ENCODE measurements around the gene RASA1.
"Not testable (repeated sequence)": the region's sequence is repeated elsewhere in the genome, so short reads cannot be mapped to it uniquely, and the experiment has no call there.

The RASA1 gene

GRCh38 chr5:87277279-87277835 lies 9.7 kb downstream of the RASA1 start:
- Histone ChIP-seq H3K36me3 (ENCODE audit: insufficient read depth, low read length) (peaks cover 6% of the 10 kb centered on the region), H3K9me3 (ENCODE audit: low read length) (no peaks in the 10 kb centered on the region), H4K20me1 (ENCODE audit: insufficient read depth, low read length) (no peaks in the 10 kb centered on the region), H3K4me1 (ENCODE audit: insufficient read depth, low read length, severe bottlenecking) (no peaks in the 10 kb centered on the region), H3K79me2 (ENCODE audit: insufficient read depth, low read length) (peaks cover 55% of the 10 kb centered on the region), H3K4me2 (ENCODE audit: low read length) (no peak overlapping the region), H2AFZ (ENCODE audit: low read length) (no peak overlapping the region), H3K9ac (ENCODE audit: low read length) (no peak overlapping the region), H3K27me3 (ENCODE audit: insufficient read depth, low read length) (no peaks in the 10 kb centered on the region), H3K4me3 (ENCODE audit: low read depth, low read length, poor library complexity, severe bottlenecking) (no peak overlapping the region), H3F3A (ENCODE audit: insufficient read depth, low read length) (no peaks in the 10 kb centered on the region), H3K27ac (ENCODE audit: low read depth, low read length, poor library complexity, severe bottlenecking) (no peak overlapping the region), H3K9me2 (ENCODE audit: low read depth, low read length) (no peaks in the 10 kb centered on the region)
- no peak for TF ChIP-seq EZH2 (IDR thresholded peaks at IDR 0.05; ENCODE audit: borderline replicate concordance, low read length)
- TF ChIP-seq, protein P1, sequence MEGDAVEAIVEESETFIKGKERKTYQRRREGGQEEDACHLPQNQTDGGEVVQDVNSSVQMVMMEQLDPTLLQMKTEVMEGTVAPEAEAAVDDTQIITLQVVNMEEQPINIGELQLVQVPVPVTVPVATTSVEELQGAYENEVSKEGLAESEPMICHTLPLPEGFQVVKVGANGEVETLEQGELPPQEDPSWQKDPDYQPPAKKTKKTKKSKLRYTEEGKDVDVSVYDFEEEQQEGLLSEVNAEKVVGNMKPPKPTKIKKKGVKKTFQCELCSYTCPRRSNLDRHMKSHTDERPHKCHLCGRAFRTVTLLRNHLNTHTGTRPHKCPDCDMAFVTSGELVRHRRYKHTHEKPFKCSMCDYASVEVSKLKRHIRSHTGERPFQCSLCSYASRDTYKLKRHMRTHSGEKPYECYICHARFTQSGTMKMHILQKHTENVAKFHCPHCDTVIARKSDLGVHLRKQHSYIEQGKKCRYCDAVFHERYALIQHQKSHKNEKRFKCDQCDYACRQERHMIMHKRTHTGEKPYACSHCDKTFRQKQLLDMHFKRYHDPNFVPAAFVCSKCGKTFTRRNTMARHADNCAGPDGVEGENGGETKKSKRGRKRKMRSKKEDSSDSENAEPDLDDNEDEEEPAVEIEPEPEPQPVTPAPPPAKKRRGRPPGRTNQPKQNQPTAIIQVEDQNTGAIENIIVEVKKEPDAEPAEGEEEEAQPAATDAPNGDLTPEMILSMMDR (IDR thresholded peaks at IDR 0.05; ENCODE audit: low read length): no peak

- Histone ChIP-seq H4K20me1 (ENCODE audit: insufficient read depth, low read length) (no peaks in the 10 kb centered on the region), H3F3A (ENCODE audit: insufficient read depth, low read length) (no peaks in the 10 kb centered on the region), H3K79me2 (ENCODE audit: insufficient read depth, low read length) (peaks cover 56% of the 10 kb centered on the region), H3K9ac (ENCODE audit: low read length) (no peak overlapping the region), H3K4me3 (ENCODE audit: low read depth, low read length, poor library complexity, severe bottlenecking) (no peak overlapping the region), H3K27ac (ENCODE audit: low read depth, low read length, poor library complexity, severe bottlenecking) (no peak overlapping the region), H3K27me3 (ENCODE audit: insufficient read depth, low read length) (no peaks in the 10 kb centered on the region), H3K4me1 (ENCODE audit: insufficient read depth, low read length, severe bottlenecking) (no peaks in the 10 kb centered on the region), H3K4me2 (ENCODE audit: low read length) (no peak overlapping the region), H3K9me2 (ENCODE audit: low read depth, low read length) (no peaks in the 10 kb centered on the region), H3K36me3 (ENCODE audit: insufficient read depth, low read length) (peaks cover 6% of the 10 kb centered on the region), H2AFZ (ENCODE audit: low read length) (no peak overlapping the region), H3K9me3 (ENCODE audit: low read length) (no peaks in the 10 kb centered on the region)
- TF ChIP-seq, protein P1 (IDR thresholded peaks at IDR 0.05; ENCODE audit: low read length): no peak
- no peak for TF ChIP-seq EZH2 (IDR thresholded peaks at IDR 0.05; ENCODE audit: borderline replicate concordance, low read length)
These were observed 11.0 kb downstream of the RASA1 start for GRCh38 chr5:87278590-87279100.

GRCh38 chr5:87282269-87282668 lies 14.6 kb downstream of the RASA1 start:
- Histone ChIP-seq H3K9ac (ENCODE audit: low read length) (no peak overlapping the region), H3K9me3 (ENCODE audit: low read length) (no peaks in the 10 kb centered on the region), H4K20me1 (ENCODE audit: insufficient read depth, low read length) (no peaks in the 10 kb centered on the region), H3K36me3 (ENCODE audit: insufficient read depth, low read length) (peaks cover 14% of the 10 kb centered on the region; the same call in 1 of the 2 replicates), H3K79me2 (ENCODE audit: insufficient read depth, low read length) (peaks cover 35% of the 10 kb centered on the region), H3F3A (ENCODE audit: insufficient read depth, low read length) (no peaks in the 10 kb centered on the region), H3K4me2 (ENCODE audit: low read length) (no peak overlapping the region), H2AFZ (ENCODE audit: low read length) (no peak overlapping the region), H3K27ac (ENCODE audit: low read depth, low read length, poor library complexity, severe bottlenecking) (no peak overlapping the region), H3K9me2 (ENCODE audit: low read depth, low read length) (no peaks in the 10 kb centered on the region), H3K4me1 (ENCODE audit: insufficient read depth, low read length, severe bottlenecking) (no peaks in the 10 kb centered on the region), H3K27me3 (ENCODE audit: insufficient read depth, low read length) (no peaks in the 10 kb centered on the region), H3K4me3 (ENCODE audit: low read depth, low read length, poor library complexity, severe bottlenecking) (no peak overlapping the region)
- no peak for TF ChIP-seq EZH2 (IDR thresholded peaks at IDR 0.05; ENCODE audit: borderline replicate concordance, low read length)
- TF ChIP-seq, protein P1 (IDR thresholded peaks at IDR 0.05; ENCODE audit: low read length): no peak

DNA sequence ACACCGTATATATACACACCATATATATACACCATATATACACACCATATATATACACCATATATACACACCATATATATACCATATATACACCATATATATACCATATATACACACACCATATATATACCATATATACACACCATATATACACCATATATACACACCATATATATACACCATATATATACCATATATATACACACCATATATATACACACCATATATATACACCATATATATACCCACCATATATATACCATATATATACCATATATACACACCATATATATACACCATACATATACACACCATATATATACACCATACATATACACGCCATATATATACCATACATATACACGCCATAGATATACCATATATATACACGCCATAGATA lies 19.6 kb downstream of the RASA1 start:
- not testable (repeated sequence) for H3K27me3 ChIP-seq (ENCODE audit: insufficient read depth, low read length); H3K9ac ChIP-seq (ENCODE audit: low read length); H3F3A ChIP-seq (ENCODE audit: insufficient read depth, low read length); H3K4me1 ChIP-seq (ENCODE audit: insufficient read depth, low read length, severe bottlenecking); H3K4me3 ChIP-seq (ENCODE audit: low read depth, low read length, poor library complexity, severe bottlenecking); H3K4me2 ChIP-seq (ENCODE audit: low read length); H3K9me2 ChIP-seq (ENCODE audit: low read depth, low read length); H2AFZ ChIP-seq (ENCODE audit: low read length); H3K27ac ChIP-seq (ENCODE audit: low read depth, low read length, poor library complexity, severe bottlenecking); H4K20me1 ChIP-seq (ENCODE audit: insufficient read depth, low read length); H3K9me3 ChIP-seq (ENCODE audit: low read length)
- H3K36me3 ChIP-seq (ENCODE audit: insufficient read depth, low read length): peaks cover 33% of the 10 kb centered on the region; the same call in 1 of the 2 replicates
- H3K79me2 ChIP-seq (ENCODE audit: insufficient read depth, low read length): peaks cover 25% of the 10 kb centered on the region

Measured in OCI-LY1 (cell line).